ENCODE measurements around the gene HS6ST2. TPM values are rescaled to one million over a fixed set of nuclear protein-coding genes. Genes with fewer than 3 reads are reported as not detected.

Gene HS6ST2
- total and polyA plus RNA-seq, 10 of the 15 experiments (the other 5 are each of a cell fraction or from before 2014, with no cell fraction given), result not detected

DNA sequence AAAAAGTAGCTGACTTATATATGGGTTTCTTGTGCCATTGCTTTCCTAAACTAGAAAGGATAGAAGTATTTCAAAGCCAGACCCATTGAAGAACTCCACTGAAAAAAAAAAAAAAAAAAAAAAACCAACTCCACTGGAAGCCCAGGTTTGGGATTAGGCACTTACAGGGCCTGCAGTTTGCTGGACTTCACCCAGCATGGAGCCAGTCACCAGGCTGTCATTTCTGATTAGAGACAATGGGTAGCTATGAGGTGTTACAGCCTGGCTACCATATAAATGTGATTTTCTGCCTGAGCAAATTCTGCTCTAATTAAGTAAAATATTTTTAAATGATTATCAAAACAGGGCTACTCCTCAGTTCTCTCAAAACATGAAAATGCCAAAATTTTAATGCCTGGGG lies 49.5 kb downstream of the HS6ST2 start:
- H3K27me3 ChIP-seq (replicated peaks in 1 of 2; ENCODE audit: control insufficient read depth in 2 of 2, insufficient read depth in 2 of 2, low read length in 1 of 2), result no peaks in the 10 kb centered on the region
- no peaks in the 10 kb centered on the region for H4K20me1 ChIP-seq (ENCODE audit: control insufficient read depth, insufficient read depth)
- no peak overlapping the region for H2AFZ ChIP-seq (ENCODE audit: control insufficient read depth, low read depth, low read length)
- H3K79me2 ChIP-seq (ENCODE audit: control insufficient read depth, insufficient read depth, low read length), result no peaks in the 10 kb centered on the region
- intact Hi-C loops (cut with micrococcal nuclease; ENCODE audit: unreplicated experiment), result no loop called here
- DNase-seq (ENCODE audit: low read depth, low spot score), result no peak
- ChIA-PET RAD21 (ENCODE audit: unreplicated experiment) (no interaction called here), POLR2A (no interaction called here), SMC1A (ENCODE audit: uncharacterized antibody, unreplicated experiment) (no interaction called here), CTCF (no interaction called here)
- no TSS peak for BruUV-seq (replicated peaks)
- H3K4me1 ChIP-seq (ENCODE audit: control insufficient read depth, insufficient read depth, low read length), result no peaks in the 10 kb centered on the region
- no peaks in the 10 kb centered on the region for H3K36me3 ChIP-seq (ENCODE audit: control insufficient read depth in 2 of 2, insufficient read depth in 2 of 2, low read length in 1 of 2)
- no peak overlapping the region for H3K27ac ChIP-seq (ENCODE audit: control insufficient read depth, insufficient read depth)
- no peak for FAIRE-seq
- H3K4me2 ChIP-seq (ENCODE audit: control insufficient read depth, insufficient read depth), result no peak overlapping the region
- in situ Hi-C loops (cut with MboI), result no loop called here
- H3K9me3 ChIP-seq (replicated peaks; ENCODE audit: control insufficient read depth, insufficient read depth, low read length), result no peaks in the 10 kb centered on the region
- H3K4me3 ChIP-seq, result no peak overlapping the region
- TF ChIP-seq KDM1A (IDR thresholded peaks at IDR 0.05; ENCODE audit: borderline replicate concordance) (no peak), ZZZ3 (IDR thresholded peaks at IDR 0.05; ENCODE audit: control insufficient read depth, insufficient read length, low read depth) (no peak), CREM (IDR thresholded peaks at IDR 0.05; ENCODE audit: low read depth) (no peak), WRNIP1 (IDR thresholded peaks at IDR 0.05; ENCODE audit: borderline replicate concordance, low read depth, low read length) (no peak), ZNF24 (IDR thresholded peaks at IDR 0.05) (no peak), STAT1 (conservative IDR thresholded peaks at IDR 0.05) (no peak), HDAC2 (IDR thresholded peaks at IDR 0.05) (no peak), SREBF2 (IDR thresholded peaks at IDR 0.05; ENCODE audit: low read length) (no peak), NR2F1 (conservative IDR thresholded peaks at IDR 0.05) (no peak), LARP7 (IDR thresholded peaks at IDR 0.05) (no peak)
- TF ChIP-seq, protein P1, sequence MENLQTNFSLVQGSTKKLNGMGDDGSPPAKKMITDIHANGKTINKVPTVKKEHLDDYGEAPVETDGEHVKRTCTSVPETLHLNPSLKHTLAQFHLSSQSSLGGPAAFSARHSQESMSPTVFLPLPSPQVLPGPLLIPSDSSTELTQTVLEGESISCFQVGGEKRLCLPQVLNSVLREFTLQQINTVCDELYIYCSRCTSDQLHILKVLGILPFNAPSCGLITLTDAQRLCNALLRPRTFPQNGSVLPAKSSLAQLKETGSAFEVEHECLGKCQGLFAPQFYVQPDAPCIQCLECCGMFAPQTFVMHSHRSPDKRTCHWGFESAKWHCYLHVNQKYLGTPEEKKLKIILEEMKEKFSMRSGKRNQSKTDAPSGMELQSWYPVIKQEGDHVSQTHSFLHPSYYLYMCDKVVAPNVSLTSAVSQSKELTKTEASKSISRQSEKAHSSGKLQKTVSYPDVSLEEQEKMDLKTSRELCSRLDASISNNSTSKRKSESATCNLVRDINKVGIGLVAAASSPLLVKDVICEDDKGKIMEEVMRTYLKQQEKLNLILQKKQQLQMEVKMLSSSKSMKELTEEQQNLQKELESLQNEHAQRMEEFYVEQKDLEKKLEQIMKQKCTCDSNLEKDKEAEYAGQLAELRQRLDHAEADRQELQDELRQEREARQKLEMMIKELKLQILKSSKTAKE (IDR thresholded peaks at IDR 0.05; ENCODE audit: low read depth, poor library complexity, severe bottlenecking), result no peak
- TF ChIP-seq, protein P2, sequence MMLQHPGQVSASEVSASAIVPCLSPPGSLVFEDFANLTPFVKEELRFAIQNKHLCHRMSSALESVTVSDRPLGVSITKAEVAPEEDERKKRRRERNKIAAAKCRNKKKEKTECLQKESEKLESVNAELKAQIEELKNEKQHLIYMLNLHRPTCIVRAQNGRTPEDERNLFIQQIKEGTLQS (IDR thresholded peaks at IDR 0.05; ENCODE audit: borderline replicate concordance, extremely low read depth, low read depth, low read length), result no peak
- TF ChIP-seq, protein P3, sequence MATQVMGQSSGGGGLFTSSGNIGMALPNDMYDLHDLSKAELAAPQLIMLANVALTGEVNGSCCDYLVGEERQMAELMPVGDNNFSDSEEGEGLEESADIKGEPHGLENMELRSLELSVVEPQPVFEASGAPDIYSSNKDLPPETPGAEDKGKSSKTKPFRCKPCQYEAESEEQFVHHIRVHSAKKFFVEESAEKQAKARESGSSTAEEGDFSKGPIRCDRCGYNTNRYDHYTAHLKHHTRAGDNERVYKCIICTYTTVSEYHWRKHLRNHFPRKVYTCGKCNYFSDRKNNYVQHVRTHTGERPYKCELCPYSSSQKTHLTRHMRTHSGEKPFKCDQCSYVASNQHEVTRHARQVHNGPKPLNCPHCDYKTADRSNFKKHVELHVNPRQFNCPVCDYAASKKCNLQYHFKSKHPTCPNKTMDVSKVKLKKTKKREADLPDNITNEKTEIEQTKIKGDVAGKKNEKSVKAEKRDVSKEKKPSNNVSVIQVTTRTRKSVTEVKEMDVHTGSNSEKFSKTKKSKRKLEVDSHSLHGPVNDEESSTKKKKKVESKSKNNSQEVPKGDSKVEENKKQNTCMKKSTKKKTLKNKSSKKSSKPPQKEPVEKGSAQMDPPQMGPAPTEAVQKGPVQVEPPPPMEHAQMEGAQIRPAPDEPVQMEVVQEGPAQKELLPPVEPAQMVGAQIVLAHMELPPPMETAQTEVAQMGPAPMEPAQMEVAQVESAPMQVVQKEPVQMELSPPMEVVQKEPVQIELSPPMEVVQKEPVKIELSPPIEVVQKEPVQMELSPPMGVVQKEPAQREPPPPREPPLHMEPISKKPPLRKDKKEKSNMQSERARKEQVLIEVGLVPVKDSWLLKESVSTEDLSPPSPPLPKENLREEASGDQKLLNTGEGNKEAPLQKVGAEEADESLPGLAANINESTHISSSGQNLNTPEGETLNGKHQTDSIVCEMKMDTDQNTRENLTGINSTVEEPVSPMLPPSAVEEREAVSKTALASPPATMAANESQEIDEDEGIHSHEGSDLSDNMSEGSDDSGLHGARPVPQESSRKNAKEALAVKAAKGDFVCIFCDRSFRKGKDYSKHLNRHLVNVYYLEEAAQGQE (IDR thresholded peaks at IDR 0.05; ENCODE audit: low read depth, low read length), result no peak
- H3K9ac ChIP-seq (ENCODE audit: control insufficient read depth, insufficient read depth, low read length), result no peak overlapping the region
- ATAC-seq, result no peak

Measured in GM12878 (cell line).